NCI-H524 (cell line): Measurements from ENCODE around the gene PRF1.

Source experiments
- DNase-seq, 2 experiments: peaks; one replicate each; lab custom pipeline; 2025; lab: John Stamatoyannopoulos, UW

The PRF1 gene

GRCh38 chr10:70560511-70560941 is 42.0 kb downstream of the PRF1 start:
- no peak for DNase-seq

- DNase-seq = no peak
Measured at GRCh38 chr10:70559861-70560260, 42.7 kb downstream of the PRF1 start.

GRCh38 chr10:70558871-70559810 is 43.4 kb downstream of the PRF1 start:
- no peak for DNase-seq

- no peak for DNase-seq
Measured at GRCh38 chr10:70558295-70558694, 44.2 kb downstream of the PRF1 start.

GRCh38 chr10:70557876-70558275 is 44.7 kb downstream of the PRF1 start:
- no peak for DNase-seq

GRCh38 chr10:70557086-70557845 is 45.3 kb downstream of the PRF1 start:
- DNase-seq = no peak

- no peak for DNase-seq
Measured at GRCh38 chr10:70555371-70555770, 47.2 kb downstream of the PRF1 start.

GRCh38 chr10:70552586-70552985 is 50.0 kb downstream of the PRF1 start:
- DNase-seq = no peak

- no peak for DNase-seq
Measured at GRCh38 chr10:70551971-70552422, 50.5 kb downstream of the PRF1 start.

- no peak for DNase-seq
Measured at GRCh38 chr10:70551466-70551865, 51.1 kb downstream of the PRF1 start.

GRCh38 chr10:70550459-70550858 is 52.1 kb downstream of the PRF1 start:
- DNase-seq = no peak

GRCh38 chr10:70549962-70550458 is 52.5 kb downstream of the PRF1 start:
- peak in 1 of 2 experiments; percentile 19 for DNase-seq

GRCh38 chr10:70549351-70549961 is 53.1 kb downstream of the PRF1 start:
- no peak for DNase-seq
